ENCODE data around the gene TMEM259. TPM values are rescaled to one million over a fixed set of nuclear protein-coding genes. Genes with fewer than 3 reads are reported as not detected.

Gene TMEM259
- total and polyA plus RNA-seq, 2 experiments from 2014 or later: 82.8 to 196 TPM

DNA sequence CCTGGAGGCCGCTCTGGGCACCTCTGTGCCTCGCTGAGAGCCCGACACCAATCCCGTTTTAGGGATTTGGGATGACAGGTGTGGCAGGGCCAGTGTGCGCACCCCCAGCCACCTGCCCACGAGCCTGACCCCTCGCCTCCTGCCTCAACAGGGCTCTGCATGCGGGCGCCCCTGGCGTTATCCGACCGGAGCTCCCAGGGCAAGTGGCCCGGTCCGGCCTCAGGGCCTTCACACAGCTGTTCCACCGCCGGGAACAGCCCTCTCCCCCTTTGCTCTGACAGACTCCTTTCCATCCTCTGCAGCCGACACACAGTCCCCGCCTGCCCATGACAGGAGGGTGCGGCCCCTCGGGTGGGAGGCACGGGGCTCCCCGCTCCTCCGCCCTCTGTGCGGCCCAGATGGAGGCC lies 43.9 kb downstream of the TMEM259 start:
- H3K4me1 ChIP-seq (ENCODE audit: insufficient read depth): peaks cover 10% of the 10 kb centered on the region; the same call in 1 of the 2 replicates
- DNase-seq (ENCODE audit: low spot score) (no peak), ATAC-seq (no peak)
- H3K27ac Mint-ChIP-seq: no peak overlapping the region
- no peak overlapping the region for H3K27ac ChIP-seq (ENCODE audit: low read depth)
- no peaks in the 10 kb centered on the region for H3K79me2 ChIP-seq (replicated peaks; ENCODE audit: insufficient read depth)
- no peak overlapping the region for H2AFZ ChIP-seq
- H3K4me1 Mint-ChIP-seq: peaks cover 13% of the 10 kb centered on the region; the same call in 2 of the 3 replicates
- no peaks in the 10 kb centered on the region for H4K20me1 ChIP-seq (replicated peaks; ENCODE audit: insufficient read depth)
- no peak overlapping the region for H3K4me3 Mint-ChIP-seq
- H3F3A ChIP-seq (replicated peaks; ENCODE audit: low read depth): peaks cover 10% of the 10 kb centered on the region
- H3K27me3 Mint-ChIP-seq (ENCODE audit: insufficient read depth, low read depth, poor library complexity): peaks cover 19% of the 10 kb centered on the region
- no peaks in the 10 kb centered on the region for H3K9me2 ChIP-seq (ENCODE audit: insufficient read depth)
- peaks cover 3% of the 10 kb centered on the region; the same call in 1 of the 3 replicates for H3K9me3 Mint-ChIP-seq
- TF ChIP-seq ZNF114 (CRISPR knock-in tag; IDR thresholded peaks at IDR 0.05): no peak
- no peak for TF ChIP-seq EZH2phosphoT487 (IDR thresholded peaks at IDR 0.05; ENCODE audit: unreplicated experiment)
- TF ChIP-seq CREB1 (CRISPR knock-in tag; IDR thresholded peaks at IDR 0.05; ENCODE audit: low read depth): no peak
- no peak for TF ChIP-seq POLR2AphosphoS5 (IDR thresholded peaks at IDR 0.05; ENCODE audit: low read depth)
- no peak for TF ChIP-seq EZH2 (IDR thresholded peaks at IDR 0.05; ENCODE audit: low read depth, unreplicated experiment)
- TF ChIP-seq JUNB (IDR thresholded peaks at IDR 0.05; ENCODE audit: unreplicated experiment): no peak
- TF ChIP-seq, protein P1, sequence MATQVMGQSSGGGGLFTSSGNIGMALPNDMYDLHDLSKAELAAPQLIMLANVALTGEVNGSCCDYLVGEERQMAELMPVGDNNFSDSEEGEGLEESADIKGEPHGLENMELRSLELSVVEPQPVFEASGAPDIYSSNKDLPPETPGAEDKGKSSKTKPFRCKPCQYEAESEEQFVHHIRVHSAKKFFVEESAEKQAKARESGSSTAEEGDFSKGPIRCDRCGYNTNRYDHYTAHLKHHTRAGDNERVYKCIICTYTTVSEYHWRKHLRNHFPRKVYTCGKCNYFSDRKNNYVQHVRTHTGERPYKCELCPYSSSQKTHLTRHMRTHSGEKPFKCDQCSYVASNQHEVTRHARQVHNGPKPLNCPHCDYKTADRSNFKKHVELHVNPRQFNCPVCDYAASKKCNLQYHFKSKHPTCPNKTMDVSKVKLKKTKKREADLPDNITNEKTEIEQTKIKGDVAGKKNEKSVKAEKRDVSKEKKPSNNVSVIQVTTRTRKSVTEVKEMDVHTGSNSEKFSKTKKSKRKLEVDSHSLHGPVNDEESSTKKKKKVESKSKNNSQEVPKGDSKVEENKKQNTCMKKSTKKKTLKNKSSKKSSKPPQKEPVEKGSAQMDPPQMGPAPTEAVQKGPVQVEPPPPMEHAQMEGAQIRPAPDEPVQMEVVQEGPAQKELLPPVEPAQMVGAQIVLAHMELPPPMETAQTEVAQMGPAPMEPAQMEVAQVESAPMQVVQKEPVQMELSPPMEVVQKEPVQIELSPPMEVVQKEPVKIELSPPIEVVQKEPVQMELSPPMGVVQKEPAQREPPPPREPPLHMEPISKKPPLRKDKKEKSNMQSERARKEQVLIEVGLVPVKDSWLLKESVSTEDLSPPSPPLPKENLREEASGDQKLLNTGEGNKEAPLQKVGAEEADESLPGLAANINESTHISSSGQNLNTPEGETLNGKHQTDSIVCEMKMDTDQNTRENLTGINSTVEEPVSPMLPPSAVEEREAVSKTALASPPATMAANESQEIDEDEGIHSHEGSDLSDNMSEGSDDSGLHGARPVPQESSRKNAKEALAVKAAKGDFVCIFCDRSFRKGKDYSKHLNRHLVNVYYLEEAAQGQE (IDR thresholded peaks at IDR 0.05; ENCODE audit: unreplicated experiment): no peak
- no peak for TF ChIP-seq ETS1 (IDR thresholded peaks at IDR 0.05)
- TF ChIP-seq, protein P2, sequence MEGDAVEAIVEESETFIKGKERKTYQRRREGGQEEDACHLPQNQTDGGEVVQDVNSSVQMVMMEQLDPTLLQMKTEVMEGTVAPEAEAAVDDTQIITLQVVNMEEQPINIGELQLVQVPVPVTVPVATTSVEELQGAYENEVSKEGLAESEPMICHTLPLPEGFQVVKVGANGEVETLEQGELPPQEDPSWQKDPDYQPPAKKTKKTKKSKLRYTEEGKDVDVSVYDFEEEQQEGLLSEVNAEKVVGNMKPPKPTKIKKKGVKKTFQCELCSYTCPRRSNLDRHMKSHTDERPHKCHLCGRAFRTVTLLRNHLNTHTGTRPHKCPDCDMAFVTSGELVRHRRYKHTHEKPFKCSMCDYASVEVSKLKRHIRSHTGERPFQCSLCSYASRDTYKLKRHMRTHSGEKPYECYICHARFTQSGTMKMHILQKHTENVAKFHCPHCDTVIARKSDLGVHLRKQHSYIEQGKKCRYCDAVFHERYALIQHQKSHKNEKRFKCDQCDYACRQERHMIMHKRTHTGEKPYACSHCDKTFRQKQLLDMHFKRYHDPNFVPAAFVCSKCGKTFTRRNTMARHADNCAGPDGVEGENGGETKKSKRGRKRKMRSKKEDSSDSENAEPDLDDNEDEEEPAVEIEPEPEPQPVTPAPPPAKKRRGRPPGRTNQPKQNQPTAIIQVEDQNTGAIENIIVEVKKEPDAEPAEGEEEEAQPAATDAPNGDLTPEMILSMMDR (conservative IDR thresholded peaks at IDR 0.05; ENCODE audit: low read depth in 2 of 2): no peak
- no peak for TF ChIP-seq ZNF331 (CRISPR knock-in tag; IDR thresholded peaks at IDR 0.05; ENCODE audit: low read depth)
- no peak for TF ChIP-seq STAT1 (IDR thresholded peaks at IDR 0.05; ENCODE audit: unreplicated experiment)
- no peak for TF ChIP-seq NANOG (IDR thresholded peaks at IDR 0.05; ENCODE audit: borderline replicate concordance)
- TF ChIP-seq, protein P3, sequence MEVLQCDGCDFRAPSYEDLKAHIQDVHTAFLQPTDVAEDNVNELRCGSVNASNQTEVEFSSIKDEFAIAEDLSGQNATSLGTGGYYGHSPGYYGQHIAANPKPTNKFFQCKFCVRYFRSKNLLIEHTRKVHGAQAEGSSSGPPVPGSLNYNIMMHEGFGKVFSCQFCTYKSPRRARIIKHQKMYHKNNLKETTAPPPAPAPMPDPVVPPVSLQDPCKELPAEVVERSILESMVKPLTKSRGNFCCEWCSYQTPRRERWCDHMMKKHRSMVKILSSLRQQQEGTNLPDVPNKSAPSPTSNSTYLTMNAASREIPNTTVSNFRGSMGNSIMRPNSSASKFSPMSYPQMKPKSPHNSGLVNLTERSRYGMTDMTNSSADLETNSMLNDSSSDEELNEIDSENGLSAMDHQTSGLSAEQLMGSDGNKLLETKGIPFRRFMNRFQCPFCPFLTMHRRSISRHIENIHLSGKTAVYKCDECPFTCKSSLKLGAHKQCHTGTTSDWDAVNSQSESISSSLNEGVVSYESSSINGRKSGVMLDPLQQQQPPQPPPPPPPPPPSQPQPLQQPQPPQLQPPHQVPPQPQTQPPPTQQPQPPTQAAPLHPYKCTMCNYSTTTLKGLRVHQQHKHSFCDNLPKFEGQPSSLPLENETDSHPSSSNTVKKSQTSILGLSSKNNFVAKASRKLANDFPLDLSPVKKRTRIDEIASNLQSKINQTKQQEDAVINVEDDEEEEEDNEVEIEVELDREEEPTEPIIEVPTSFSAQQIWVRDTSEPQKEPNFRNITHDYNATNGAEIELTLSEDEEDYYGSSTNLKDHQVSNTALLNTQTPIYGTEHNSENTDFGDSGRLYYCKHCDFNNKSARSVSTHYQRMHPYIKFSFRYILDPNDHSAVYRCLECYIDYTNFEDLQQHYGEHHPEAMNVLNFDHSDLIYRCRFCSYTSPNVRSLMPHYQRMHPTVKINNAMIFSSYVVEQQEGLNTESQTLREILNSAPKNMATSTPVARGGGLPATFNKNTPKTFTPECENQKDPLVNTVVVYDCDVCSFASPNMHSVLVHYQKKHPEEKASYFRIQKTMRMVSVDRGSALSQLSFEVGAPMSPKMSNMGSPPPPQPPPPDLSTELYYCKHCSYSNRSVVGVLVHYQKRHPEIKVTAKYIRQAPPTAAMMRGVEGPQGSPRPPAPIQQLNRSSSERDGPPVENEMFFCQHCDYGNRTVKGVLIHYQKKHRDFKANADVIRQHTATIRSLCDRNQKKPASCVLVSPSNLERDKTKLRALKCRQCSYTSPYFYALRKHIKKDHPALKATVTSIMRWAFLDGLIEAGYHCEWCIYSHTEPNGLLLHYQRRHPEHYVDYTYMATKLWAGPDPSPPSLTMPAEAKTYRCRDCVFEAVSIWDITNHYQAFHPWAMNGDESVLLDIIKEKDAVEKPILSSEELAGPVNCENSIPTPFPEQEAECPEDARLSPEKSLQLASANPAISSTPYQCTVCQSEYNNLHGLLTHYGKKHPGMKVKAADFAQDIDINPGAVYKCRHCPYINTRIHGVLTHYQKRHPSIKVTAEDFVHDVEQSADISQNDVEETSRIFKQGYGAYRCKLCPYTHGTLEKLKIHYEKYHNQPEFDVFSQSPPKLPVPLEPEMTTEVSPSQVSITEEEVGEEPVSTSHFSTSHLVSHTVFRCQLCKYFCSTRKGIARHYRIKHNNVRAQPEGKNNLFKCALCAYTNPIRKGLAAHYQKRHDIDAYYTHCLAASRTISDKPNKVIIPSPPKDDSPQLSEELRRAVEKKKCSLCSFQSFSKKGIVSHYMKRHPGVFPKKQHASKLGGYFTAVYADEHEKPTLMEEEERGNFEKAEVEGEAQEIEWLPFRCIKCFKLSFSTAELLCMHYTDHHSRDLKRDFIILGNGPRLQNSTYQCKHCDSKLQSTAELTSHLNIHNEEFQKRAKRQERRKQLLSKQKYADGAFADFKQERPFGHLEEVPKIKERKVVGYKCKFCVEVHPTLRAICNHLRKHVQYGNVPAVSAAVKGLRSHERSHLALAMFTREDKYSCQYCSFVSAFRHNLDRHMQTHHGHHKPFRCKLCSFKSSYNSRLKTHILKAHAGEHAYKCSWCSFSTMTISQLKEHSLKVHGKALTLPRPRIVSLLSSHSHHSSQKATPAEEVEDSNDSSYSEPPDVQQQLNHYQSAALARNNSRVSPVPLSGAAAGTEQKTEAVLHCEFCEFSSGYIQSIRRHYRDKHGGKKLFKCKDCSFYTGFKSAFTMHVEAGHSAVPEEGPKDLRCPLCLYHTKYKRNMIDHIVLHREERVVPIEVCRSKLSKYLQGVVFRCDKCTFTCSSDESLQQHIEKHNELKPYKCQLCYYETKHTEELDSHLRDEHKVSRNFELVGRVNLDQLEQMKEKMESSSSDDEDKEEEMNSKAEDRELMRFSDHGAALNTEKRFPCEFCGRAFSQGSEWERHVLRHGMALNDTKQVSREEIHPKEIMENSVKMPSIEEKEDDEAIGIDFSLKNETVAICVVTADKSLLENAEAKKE (CRISPR knock-in tag; IDR thresholded peaks at IDR 0.05): no peak
- H3K36me3 Mint-ChIP-seq (ENCODE audit: low read depth): peaks cover 8% of the 10 kb centered on the region
- H3K4me3 ChIP-seq: no peak overlapping the region
- H3K4me2 ChIP-seq: no peak overlapping the region
- H3K36me3 ChIP-seq (ENCODE audit: insufficient read depth): no peaks in the 10 kb centered on the region
- no peaks in the 10 kb centered on the region for H3K27me3 ChIP-seq (ENCODE audit: insufficient read depth)

Measured in GM23338 (cell line).